Neural progenitor cell (in vitro differentiated cells): ENCODE data around the gene UBA1.

ENCODE experiments used
- CTCF ChIP-seq: fragments of 200-600 bp; sonication (generic); IDR thresholded peaks from 2 replicates; pipeline ENCODE4 v1.5.1; 2017; ENCODE audit warnings: antibody characterized with exemption, mild to moderate bottlenecking
- EZH2 ChIP-seq: fragments of 200-600 bp; sonication (generic); IDR thresholded peaks from 2 replicates; pipeline ENCODE4 v1.6.1; 2017; ENCODE audit warnings: antibody characterized with exemption, mild to moderate bottlenecking, moderate library complexity
- EZH2phosphoT487 ChIP-seq: fragments of 200-600 bp; sonication (generic); IDR thresholded peaks from 2 replicates; pipeline ENCODE4 v1.6.1; 2017; ENCODE audit warnings: antibody characterized with exemption

- no peak for TF ChIP-seq EZH2
- no peak for TF ChIP-seq CTCF
- TF ChIP-seq EZH2phosphoT487: no peak
Observed at GRCh38 chrX:47222751-47223350, 29.2 kb downstream of the UBA1 start.
